ENCODE data around the gene OPN1MW2. TPM values are rescaled to one million over a fixed set of nuclear protein-coding genes. Genes with fewer than 3 reads are reported as not detected.
"Not testable (repeated sequence)": the region's sequence is repeated elsewhere in the genome, so short reads cannot be mapped to it uniquely, and the experiment has no call there.

Gene OPN1MW2
- total and polyA plus RNA-seq, 11 donors: not detected

GRCh38 chrX:154269245-154269644 lies 49.7 kb downstream of the OPN1MW2 start:
- DNase-seq; H3K27ac ChIP-seq; H3K4me3 ChIP-seq; H3K27me3 ChIP-seq; intact Hi-C loops (cut with DNase I); H3K4me1 ChIP-seq; H3K36me3 ChIP-seq; H3K9me3 ChIP-seq: not testable (repeated sequence)
- no CpG with 5 or more reads among the region's 3 CpGs for WGBS, 4 donors
- ATAC-seq: peak; percentile 51 to 85 (median 66)

Other genes with a start within 250 kb of the OPN1MW2 start
- 10 to 100 TPM; 22.7 to 72.6 (median 34.8) TPM for gene HCFC1, start 247.9 kb upstream of the OPN1MW2 start, total RNA-seq
- 10 to 100 TPM; 11.8 to 23.0 TPM for gene HCFC1, start 247.9 kb upstream of the OPN1MW2 start, polyA plus RNA-seq
- 10 to 100 TPM in 2 of 9 donors, 1 to 10 TPM in 7; 3.5 to 11.4 (median 8.3) TPM for gene TMEM187, start 247.0 kb upstream of the OPN1MW2 start, total RNA-seq
- 1 to 10 TPM; 3.2 to 7.0 TPM for gene TMEM187, start 247.0 kb upstream of the OPN1MW2 start, polyA plus RNA-seq
- gene IRAK1, start 199.9 kb upstream of the OPN1MW2 start, total RNA-seq: 10 to 100 TPM; 22.0 to 79.2 (median 29.7) TPM
- 10 to 100 TPM; 23.8 to 89.3 TPM for gene IRAK1, start 199.9 kb upstream of the OPN1MW2 start, polyA plus RNA-seq
- 10 to 100 TPM; 24.6 to 83.3 (median 37.1) TPM for gene MECP2, start 122.0 kb upstream of the OPN1MW2 start, total RNA-seq
- gene MECP2, start 122.0 kb upstream of the OPN1MW2 start, polyA plus RNA-seq: 10 to 100 TPM; 22.7 to 28.6 TPM
- not detected for gene OPN1LW, start 75.5 kb upstream of the OPN1MW2 start, total RNA-seq
- not detected for gene OPN1LW, start 75.5 kb upstream of the OPN1MW2 start, polyA plus RNA-seq
- not detected for gene OPN1MW, start 37.2 kb upstream of the OPN1MW2 start, total RNA-seq
- not detected for gene OPN1MW, start 37.2 kb upstream of the OPN1MW2 start, polyA plus RNA-seq
- gene OPN1MW3, start 37.8 kb downstream of the OPN1MW2 start, total RNA-seq: not detected
- not detected for gene OPN1MW3, start 37.8 kb downstream of the OPN1MW2 start, polyA plus RNA-seq
- not detected for gene TEX28, start 75.4 kb downstream of the OPN1MW2 start, total RNA-seq
- gene TEX28, start 75.4 kb downstream of the OPN1MW2 start, polyA plus RNA-seq: not detected
- gene TKTL1, start 76.0 kb downstream of the OPN1MW2 start, total RNA-seq: 10 to 100 TPM in 2 of 9 donors, 1 to 10 TPM in 7; 2.0 to 13.4 (median 7.7) TPM
- 10 to 100 TPM in 1 of 2 donors, 1 to 10 TPM in 1; 2.9 to 10.2 TPM for gene TKTL1, start 76.0 kb downstream of the OPN1MW2 start, polyA plus RNA-seq
- gene FLNA, start 154.9 kb downstream of the OPN1MW2 start, total RNA-seq: 100 to 1,000 TPM; 155 to 465 (median 234) TPM
- gene FLNA, start 154.9 kb downstream of the OPN1MW2 start, polyA plus RNA-seq: 100 to 1,000 TPM; 226 to 274 TPM
- 10 to 100 TPM; 37.6 to 76.8 (median 52.8) TPM for gene EMD, start 159.5 kb downstream of the OPN1MW2 start, total RNA-seq
- 100 to 1,000 TPM in 1 of 2 donors, 10 to 100 TPM in 1; 71.9 to 152 TPM for gene EMD, start 159.5 kb downstream of the OPN1MW2 start, polyA plus RNA-seq
- 1,000 to 10,000 TPM; 1,381 to 3,072 (median 2,052) TPM for gene RPL10, start 178.6 kb downstream of the OPN1MW2 start, total RNA-seq
- gene RPL10, start 178.6 kb downstream of the OPN1MW2 start, polyA plus RNA-seq: 1,000 to 10,000 TPM; 2,362 to 5,995 TPM
- gene DNASE1L1, start 189.5 kb downstream of the OPN1MW2 start, total RNA-seq: 100 to 1,000 TPM in 2 of 9 donors, 10 to 100 TPM in 7; 26.7 to 117 (median 43.8) TPM
- gene DNASE1L1, start 189.5 kb downstream of the OPN1MW2 start, polyA plus RNA-seq: 10 to 100 TPM; 27.7 to 57.1 TPM
- gene TAFAZZIN, start 191.8 kb downstream of the OPN1MW2 start, total RNA-seq: 10 to 100 TPM; 29.1 to 38.6 (median 34.5) TPM
- gene TAFAZZIN, start 191.8 kb downstream of the OPN1MW2 start, polyA plus RNA-seq: 10 to 100 TPM; 27.2 to 51.1 TPM
- gene ATP6AP1, start 208.9 kb downstream of the OPN1MW2 start, total RNA-seq: 100 to 1,000 TPM in 2 of 9 donors, 10 to 100 TPM in 7; 67.7 to 127 (median 84.2) TPM
- gene ATP6AP1, start 208.9 kb downstream of the OPN1MW2 start, polyA plus RNA-seq: 100 to 1,000 TPM in 1 of 2 donors, 10 to 100 TPM in 1; 33.8 to 111 TPM
- gene GDI1, start 217.4 kb downstream of the OPN1MW2 start, total RNA-seq: 100 to 1,000 TPM in 2 of 9 donors, 10 to 100 TPM in 7; 73.6 to 105 (median 92.2) TPM
- 100 to 1,000 TPM in 1 of 2 donors, 10 to 100 TPM in 1; 77.1 to 152 TPM for gene GDI1, start 217.4 kb downstream of the OPN1MW2 start, polyA plus RNA-seq
- gene FAM50A, start 224.4 kb downstream of the OPN1MW2 start, total RNA-seq: 10 to 100 TPM; 27.7 to 65.1 (median 41.2) TPM
- gene FAM50A, start 224.4 kb downstream of the OPN1MW2 start, polyA plus RNA-seq: 100 to 1,000 TPM; 118 to 119 TPM
- gene PLXNA3, start 238.5 kb downstream of the OPN1MW2 start, total RNA-seq: 10 to 100 TPM in 7 of 9 donors, 1 to 10 TPM in 2; 4.7 to 46.6 (median 15.3) TPM
- 10 to 100 TPM in 1 of 2 donors, 1 to 10 TPM in 1; 8.7 to 12.2 TPM for gene PLXNA3, start 238.5 kb downstream of the OPN1MW2 start, polyA plus RNA-seq

Data from heart left ventricle (tissue), 16 donors.